HEK293T (cell line): ENCODE data around the gene CTTN.
"Not testable (repeated sequence)": the region's sequence is repeated elsewhere in the genome, so short reads cannot be mapped to it uniquely, and the experiment has no call there.

Experiments used
- CTCF ChIA-PET: fragments of 350-600 bp; formaldehyde crosslinking; extraction: SDS; loops from one replicate; lab custom pipeline; 2021; ENCODE audit warnings: antibody characterized with exemption, inconsistent platforms; lab: Yijun Ruan, JAX
- POLR2A ChIA-PET: fragments of 350-600 bp; formaldehyde crosslinking; extraction: SDS; loops from one replicate; lab custom pipeline; 2020; ENCODE audit warnings: antibody characterized with exemption, inconsistent platforms; lab: Yijun Ruan, JAX
- DNase-seq: peaks from one replicate; pipeline ENCODE4 v3.0.0; 2012; ENCODE audit warnings: mixed read lengths; ENCODE audit errors: extremely low spot score
- ARNT ChIP-seq: fragments of 450-650 bp; IDR thresholded peaks from 2 replicates; pipeline ENCODE4 v1.6.1; 2017; ENCODE audit warnings: mild to moderate bottlenecking
- BHLHE40 ChIP-seq: fragments of 450-650 bp; IDR thresholded peaks from 2 replicates; pipeline ENCODE4 v1.6.1; 2016; ENCODE audit warnings: mild to moderate bottlenecking, moderate library complexity, borderline replicate concordance
- CTBP1 ChIP-seq: fragments of 450-650 bp; IDR thresholded peaks from 2 replicates; pipeline ENCODE4 v1.6.1; 2016; ENCODE audit warnings: borderline replicate concordance
- ELF4 ChIP-seq: fragments of 450-650 bp; IDR thresholded peaks from 2 replicates; pipeline ENCODE4 v1.6.1; 2017; ENCODE audit warnings: antibody characterized with exemption
- FOXA1 ChIP-seq: fragments of 450-650 bp; IDR thresholded peaks from 2 replicates; pipeline ENCODE4 v1.6.1; 2016; ENCODE audit warnings: mild to moderate bottlenecking
- FOXK2 ChIP-seq: fragments of 450-650 bp; IDR thresholded peaks from 2 replicates; pipeline ENCODE4 v1.6.1; 2016; ENCODE audit warnings: mild to moderate bottlenecking
- FOXM1 ChIP-seq: fragments of 450-650 bp; IDR thresholded peaks from 2 replicates; pipeline ENCODE4 v1.6.1; 2017; ENCODE audit warnings: mild to moderate bottlenecking, borderline replicate concordance
- HDGF ChIP-seq: fragments of 450-650 bp; IDR thresholded peaks from 2 replicates; pipeline ENCODE4 v1.6.1; 2017; ENCODE audit warnings: antibody characterized with exemption, borderline replicate concordance
- L3MBTL2 ChIP-seq: fragments of 450-650 bp; conservative IDR thresholded peaks from 2 replicates; pipeline ENCODE4 v1.6.1; 2016; ENCODE audit warnings: mild to moderate bottlenecking
- LEF1 ChIP-seq: fragments of 450-650 bp; IDR thresholded peaks from 2 replicates; pipeline ENCODE4 v1.6.1; 2017; ENCODE audit warnings: mild to moderate bottlenecking, borderline replicate concordance
- NFRKB ChIP-seq: fragments of 450-650 bp; IDR thresholded peaks from 2 replicates; pipeline ENCODE4 v1.6.1; 2016; ENCODE audit warnings: mild to moderate bottlenecking, moderate library complexity
- SP1 ChIP-seq: fragments of 450-650 bp; IDR thresholded peaks from 2 replicates; pipeline ENCODE4 v1.6.1; 2017
- SUZ12 ChIP-seq: fragments of 450-650 bp; IDR thresholded peaks from 2 replicates; pipeline ENCODE4 v1.6.1; 2016; ENCODE audit warnings: mild to moderate bottlenecking
- TARDBP ChIP-seq: fragments of 450-650 bp; IDR thresholded peaks from 2 replicates; pipeline ENCODE4 v1.6.1; 2016
- ZNF384 ChIP-seq: fragments of 450-650 bp; IDR thresholded peaks from 2 replicates; pipeline ENCODE4 v1.6.1; 2016
- TF ChIP-seq, protein P1 (sequence below): fragments of 450-650 bp; IDR thresholded peaks from 2 replicates; pipeline ENCODE4 v1.6.1; 2016

Gene CTTN

GRCh38 chr11:70384566-70385152, 13.7 kb upstream of the CTTN start:
- DNase-seq = no peak
- ChIA-PET POLR2A (no interaction called here), CTCF (no interaction called here)
- TF ChIP-seq ARNT (no peak), FOXK2 (no peak)

DNA sequence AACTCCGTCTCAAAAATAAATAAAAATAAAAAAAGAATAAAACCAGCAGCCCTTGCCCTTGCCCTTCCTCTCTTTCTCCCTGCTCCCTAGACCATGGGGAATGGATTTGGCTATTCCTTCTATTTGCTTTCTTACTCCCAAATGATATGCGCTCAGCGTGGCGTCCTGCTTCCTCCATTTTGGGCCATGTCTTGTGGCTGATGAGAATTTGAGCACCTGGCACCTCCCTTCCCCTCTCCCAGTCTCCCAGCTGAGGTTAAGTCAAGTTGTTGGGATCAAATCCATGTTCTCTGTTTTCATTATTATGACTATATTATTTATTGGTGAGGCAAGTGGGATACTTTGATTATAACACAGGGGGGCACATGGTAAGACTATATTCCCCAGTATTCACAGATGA, 10.8 kb upstream of the CTTN start:
- CTCF ChIA-PET = no interaction called here
- TF ChIP-seq ZNF384 (no peak), ARNT (no peak), ELF4 (no peak), FOXA1 (no peak), SUZ12 (no peak), CTBP1 (no peak), FOXK2 (no peak), LEF1 (no peak), L3MBTL2 (no peak), HDGF (no peak), TARDBP (no peak), BHLHE40 (no peak), FOXM1 (no peak), NFRKB (no peak), SP1 (no peak)
- TF ChIP-seq, protein P1, sequence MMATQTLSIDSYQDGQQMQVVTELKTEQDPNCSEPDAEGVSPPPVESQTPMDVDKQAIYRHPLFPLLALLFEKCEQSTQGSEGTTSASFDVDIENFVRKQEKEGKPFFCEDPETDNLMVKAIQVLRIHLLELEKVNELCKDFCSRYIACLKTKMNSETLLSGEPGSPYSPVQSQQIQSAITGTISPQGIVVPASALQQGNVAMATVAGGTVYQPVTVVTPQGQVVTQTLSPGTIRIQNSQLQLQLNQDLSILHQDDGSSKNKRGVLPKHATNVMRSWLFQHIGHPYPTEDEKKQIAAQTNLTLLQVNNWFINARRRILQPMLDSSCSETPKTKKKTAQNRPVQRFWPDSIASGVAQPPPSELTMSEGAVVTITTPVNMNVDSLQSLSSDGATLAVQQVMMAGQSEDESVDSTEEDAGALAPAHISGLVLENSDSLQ = no peak
- POLR2A ChIA-PET = no interaction called here
- no peak for DNase-seq

- POLR2A ChIA-PET = interaction anchor here (1.8 kb wide), 1 partner anchor 9 kb away, joined by 5 read pairs; the partner anchor contains the start of gene CTTN
- no peak for DNase-seq
- CTCF ChIA-PET = no interaction called here
- TF ChIP-seq FOXM1 (no peak), ELF4 (no peak), ZNF384 (no peak), TARDBP (no peak), BHLHE40 (no peak), HDGF (no peak), SUZ12 (no peak)
Observed at GRCh38 chr11:70389201-70389600, 9.1 kb upstream of the CTTN start.

DNA sequence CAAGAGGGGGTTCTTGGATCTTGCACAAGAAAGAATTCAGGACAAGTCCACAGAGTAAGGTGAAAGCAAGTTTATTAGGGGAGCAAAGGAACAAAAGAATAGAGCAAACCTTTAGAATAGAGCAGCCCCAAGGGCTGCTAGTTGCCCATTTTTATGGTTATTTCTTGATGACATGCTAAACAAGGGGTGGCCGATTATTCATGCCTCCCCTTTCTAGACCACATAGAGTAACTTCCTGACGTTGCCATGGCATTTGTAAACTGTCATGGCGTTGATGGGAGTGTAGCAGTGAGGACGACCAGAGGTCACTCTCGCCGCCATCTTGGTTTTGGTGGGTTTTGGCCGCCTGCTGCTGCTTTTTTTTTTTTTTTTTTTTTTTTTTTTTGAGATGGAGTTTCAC, 7.4 kb upstream of the CTTN start:
- POLR2A ChIA-PET, CTCF ChIA-PET, DNase-seq: not testable (repeated sequence)

DNA sequence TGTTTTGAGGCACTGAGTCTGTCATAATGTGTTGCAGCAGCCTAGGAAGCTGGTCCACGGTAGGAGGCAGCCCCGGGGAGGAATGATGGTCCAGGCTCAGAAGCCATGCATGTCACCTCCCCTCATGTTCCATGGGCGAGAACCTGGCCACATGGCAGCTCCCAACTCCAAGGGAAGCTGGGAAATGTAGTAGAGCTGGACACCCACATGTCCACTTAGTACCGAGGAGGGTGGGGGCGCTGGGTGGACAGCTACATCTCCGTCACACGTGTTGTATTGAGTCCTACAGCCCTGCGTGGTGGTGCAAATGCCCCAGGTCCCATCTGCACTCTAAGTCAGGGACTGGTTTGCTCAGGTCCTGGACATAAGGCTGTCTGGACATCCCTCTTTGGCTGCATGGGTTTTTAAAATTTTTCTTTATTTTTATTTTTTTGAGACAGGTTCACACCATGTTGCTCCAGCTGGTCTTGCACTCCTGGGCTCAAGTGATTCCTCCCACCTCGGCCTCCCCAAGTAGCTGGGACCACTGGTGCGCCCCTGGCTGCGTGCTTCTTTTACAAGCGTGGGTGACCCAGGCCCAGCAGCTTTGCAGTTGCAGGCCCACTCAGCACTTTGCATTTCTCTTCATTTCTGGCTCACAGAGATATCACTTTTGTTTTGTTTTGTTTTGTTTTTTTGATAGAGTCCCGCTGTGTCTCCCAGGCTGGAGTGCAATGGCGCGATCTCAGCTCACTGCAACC, 3.9 kb upstream of the CTTN start:
- POLR2A ChIA-PET = no interaction called here
- DNase-seq = no peak
- CTCF ChIA-PET = no interaction called here
- no peak for TF ChIP-seq SUZ12
- TF ChIP-seq L3MBTL2 = no peak
- TF ChIP-seq TARDBP = no peak
- no peak for TF ChIP-seq FOXK2
- no peak for TF ChIP-seq CTBP1
- TF ChIP-seq SP1 = no peak
- TF ChIP-seq FOXM1 = no peak
- TF ChIP-seq ELF4 = no peak
- TF ChIP-seq, protein P1 = no peak
- no peak for TF ChIP-seq FOXA1

DNA sequence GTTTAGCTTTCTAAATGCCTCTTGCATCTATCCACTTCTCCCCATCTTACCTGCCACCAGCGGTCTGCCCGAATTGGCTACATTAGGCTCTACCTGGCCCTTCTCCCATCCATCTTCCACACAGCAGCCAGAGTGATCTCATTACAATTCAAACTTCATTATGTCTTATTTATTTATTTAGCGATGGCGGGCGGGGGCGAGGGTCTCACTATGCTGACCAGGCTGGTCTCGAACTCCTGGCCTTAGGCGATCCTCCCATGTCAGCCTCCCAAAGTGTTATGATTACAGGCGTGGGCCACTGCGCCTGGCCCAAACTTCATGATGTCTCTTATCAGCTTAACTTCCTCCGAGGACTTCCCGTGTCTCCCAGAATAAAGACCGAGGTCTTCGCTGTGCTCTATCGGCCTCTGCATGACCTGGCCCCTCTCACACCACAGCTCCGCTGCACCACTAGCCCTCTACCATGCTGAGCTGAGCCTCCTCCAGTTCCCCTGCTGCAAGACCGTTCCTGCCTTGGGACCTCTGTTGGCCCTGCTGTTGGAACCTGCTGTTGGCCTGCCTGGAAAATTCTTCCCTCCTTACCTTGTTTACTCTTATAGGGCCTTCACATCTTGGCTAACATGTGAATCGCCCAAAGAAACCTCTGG, 870 bp upstream of the CTTN start:
- peak; percentile 50 for DNase-seq
- CTCF ChIA-PET = no interaction called here
- POLR2A ChIA-PET = interaction anchor here (1.0 to 1.4 kb wide), 3 partner anchors 8 to 194 kb away, joined by 3 to 5 read pairs (median 3); partner anchors contain the start of gene FADD
- TF ChIP-seq HDGF = no peak

- TF ChIP-seq ARNT (no peak), ZNF384 (no peak), SUZ12 (no peak), FOXK2 (no peak)
- ChIA-PET POLR2A (interaction anchor here (0.5 to 1.5 kb wide), 8 partner anchors 9 to 28 kb away, joined by 3 to 5 read pairs (median 3); no protein-coding TSS in a partner anchor), CTCF (no interaction called here)
- DNase-seq = no peak
Observed at GRCh38 chr11:70398834-70399680, 728 bp downstream of the CTTN start.
